Fibroblast of lung (primary cell): ENCODE measurements around the gene LINC01488.

ENCODE experiments used
- CTCF ChIP-seq, 2 donors: IDR thresholded peaks in 1 of 2; conservative IDR thresholded peaks in 1 of 2; 1 replicate in 1 of 2; 2 replicates in 1 of 2; pipeline ENCODE4 v1.5.1; 2011 to 2012; ENCODE audit warnings: low read length in 2 of 2, control low read depth in 1 of 2, inconsistent platforms in 1 of 2, low read depth in 1 of 2, mild to moderate bottlenecking in 1 of 2
- EZH2 ChIP-seq: IDR thresholded peaks from 2 replicates; pipeline ENCODE4 v1.5.1; 2012; ENCODE audit warnings: low read length, control low read depth, mild to moderate bottlenecking; ENCODE audit errors: missing control alignments

- TF ChIP-seq CTCF (conservative IDR thresholded peaks at IDR 0.05 in 1 of 2, IDR thresholded peaks at IDR 0.05 in 1 of 2; ENCODE audit: low read depth in 1 of 2, low read length in 2 of 2) (no peak), EZH2 (no peak)
Measured at GRCh38 chr11:69465236-69466000, 16.0 kb upstream of the LINC01488 start.
